ENCODE results near the gene ANKRD53.

The ANKRD53 gene

DNA sequence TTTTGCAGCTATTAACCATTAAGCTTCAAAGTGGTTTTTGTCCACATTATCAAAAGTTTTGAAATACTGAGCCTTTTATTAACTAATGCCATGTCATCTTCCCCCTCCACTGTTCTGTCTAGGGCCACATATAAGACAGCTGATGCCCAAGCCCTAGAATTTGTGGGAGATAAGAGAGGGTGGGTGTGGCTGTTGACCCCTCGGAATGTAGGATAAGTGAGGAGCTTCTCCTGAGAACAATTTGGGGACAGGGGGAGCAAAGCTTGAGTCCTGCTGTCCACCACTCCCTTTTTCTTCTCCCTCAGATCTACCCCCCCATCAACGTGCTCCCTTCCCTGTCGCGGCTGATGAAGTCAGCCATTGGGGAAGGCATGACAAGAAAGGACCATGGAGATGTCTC lies 14.3 kb upstream of the ANKRD53 start:
- ChIA-PET POLR2A (no interaction called here), CTCF (interaction anchor here (0.7 to 8.8 kb wide), 22 partner anchors 11 to 662 kb away, joined by 3 to 111 read pairs (median 4); partner anchors contain the start of genes ANKRD53 and FAM136A)
- H3K4me3 ChIP-seq (ENCODE audit: low read depth, low read length) = no peak overlapping the region
- no peak for DNase-seq (ENCODE audit: low read depth, low spot score)
- TF ChIP-seq, protein P1, sequence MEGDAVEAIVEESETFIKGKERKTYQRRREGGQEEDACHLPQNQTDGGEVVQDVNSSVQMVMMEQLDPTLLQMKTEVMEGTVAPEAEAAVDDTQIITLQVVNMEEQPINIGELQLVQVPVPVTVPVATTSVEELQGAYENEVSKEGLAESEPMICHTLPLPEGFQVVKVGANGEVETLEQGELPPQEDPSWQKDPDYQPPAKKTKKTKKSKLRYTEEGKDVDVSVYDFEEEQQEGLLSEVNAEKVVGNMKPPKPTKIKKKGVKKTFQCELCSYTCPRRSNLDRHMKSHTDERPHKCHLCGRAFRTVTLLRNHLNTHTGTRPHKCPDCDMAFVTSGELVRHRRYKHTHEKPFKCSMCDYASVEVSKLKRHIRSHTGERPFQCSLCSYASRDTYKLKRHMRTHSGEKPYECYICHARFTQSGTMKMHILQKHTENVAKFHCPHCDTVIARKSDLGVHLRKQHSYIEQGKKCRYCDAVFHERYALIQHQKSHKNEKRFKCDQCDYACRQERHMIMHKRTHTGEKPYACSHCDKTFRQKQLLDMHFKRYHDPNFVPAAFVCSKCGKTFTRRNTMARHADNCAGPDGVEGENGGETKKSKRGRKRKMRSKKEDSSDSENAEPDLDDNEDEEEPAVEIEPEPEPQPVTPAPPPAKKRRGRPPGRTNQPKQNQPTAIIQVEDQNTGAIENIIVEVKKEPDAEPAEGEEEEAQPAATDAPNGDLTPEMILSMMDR (IDR thresholded peaks at IDR 0.05; ENCODE audit: insufficient read depth, low read length, missing control alignments) = no peak

DNA sequence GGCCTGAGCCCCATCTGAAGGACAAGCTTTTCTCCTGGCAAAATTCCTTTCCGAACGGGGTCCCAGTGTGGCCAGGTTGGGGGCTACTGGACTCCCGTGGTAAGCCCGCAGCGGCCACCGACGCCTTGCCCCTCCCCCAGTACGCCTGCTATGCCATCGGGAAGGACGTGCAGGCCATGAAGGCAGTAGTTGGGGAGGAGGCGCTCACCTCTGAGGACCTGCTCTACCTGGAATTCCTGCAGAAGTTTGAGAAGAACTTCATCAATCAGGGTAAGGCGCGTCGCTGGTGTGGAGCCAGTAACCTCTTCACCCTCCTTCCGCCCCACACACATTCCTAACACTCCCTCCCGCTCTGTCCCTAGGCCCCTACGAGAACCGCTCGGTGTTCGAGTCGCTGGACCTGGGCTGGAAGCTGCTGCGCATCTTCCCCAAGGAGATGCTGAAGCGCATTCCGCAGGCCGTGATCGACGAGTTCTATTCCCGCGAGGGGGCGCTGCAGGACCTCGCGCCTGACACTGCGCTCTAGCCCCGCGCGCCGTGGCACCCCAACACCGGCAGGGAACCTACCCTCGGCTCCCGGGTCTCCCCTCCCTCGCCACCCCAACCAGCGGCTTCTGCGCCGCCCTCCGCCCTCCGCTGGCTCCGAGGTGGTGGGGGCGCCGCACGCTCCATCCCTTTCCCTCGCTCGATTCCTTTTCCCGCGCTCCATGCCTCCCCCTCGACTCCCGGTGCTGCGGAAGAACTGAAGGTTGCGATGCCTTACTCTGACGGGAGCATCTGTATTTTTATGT lies 13.6 kb upstream of the ANKRD53 start:
- peak overlapping the region; percentile 60 for H3K4me3 ChIP-seq (ENCODE audit: low read depth, low read length)
- CTCF ChIA-PET = interaction anchor here (0.7 to 8.8 kb wide), 31 partner anchors 12 to 1222 kb away, joined by 3 to 111 read pairs (median 3); partner anchors contain the start of gene ANKRD53
- no peak for DNase-seq (ENCODE audit: low read depth, low spot score)
- POLR2A ChIA-PET = interaction anchor here (0.8 kb wide), 1 partner anchor 104 kb away, joined by 3 read pairs; the partner anchor contains the start of gene NAGK
- TF ChIP-seq, protein P1 (IDR thresholded peaks at IDR 0.05; ENCODE audit: insufficient read depth, low read length, missing control alignments) = peak; percentile 89

DNA sequence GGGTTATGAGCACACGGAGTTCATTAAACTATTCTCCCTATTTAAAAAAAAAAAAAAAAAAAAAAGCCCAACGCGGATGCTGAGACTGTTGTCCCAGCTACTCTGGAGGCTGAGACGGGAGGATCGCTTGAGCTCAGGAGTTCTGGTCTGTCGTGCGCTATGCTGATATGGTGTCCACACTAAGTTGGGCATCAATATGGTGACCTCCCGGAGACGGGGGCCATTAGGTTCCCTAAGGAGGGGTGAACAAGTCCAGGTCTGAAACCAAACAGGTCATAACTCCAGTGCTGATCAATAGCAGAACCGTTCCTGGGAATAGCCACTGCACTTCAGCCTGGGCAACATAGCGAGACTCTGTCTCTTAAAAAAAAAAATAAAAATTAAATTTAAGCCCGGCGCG lies 12.9 kb upstream of the ANKRD53 start:
- POLR2A ChIA-PET = interaction anchor here (0.6 to 0.8 kb wide), 2 partner anchors 29 to 103 kb away, joined by 3 read pairs; partner anchors contain the start of genes NAGK and TEX261
- CTCF ChIA-PET = interaction anchor here (0.7 to 8.8 kb wide), 19 partner anchors 12 to 1221 kb away, joined by 3 to 111 read pairs (median 4); partner anchors contain the start of gene ANKRD53
- no peak overlapping the region for H3K4me3 ChIP-seq (ENCODE audit: low read depth, low read length)
- TF ChIP-seq, protein P1 (IDR thresholded peaks at IDR 0.05; ENCODE audit: insufficient read depth, low read length, missing control alignments) = no peak
- no peak for DNase-seq (ENCODE audit: low read depth, low spot score)

DNA sequence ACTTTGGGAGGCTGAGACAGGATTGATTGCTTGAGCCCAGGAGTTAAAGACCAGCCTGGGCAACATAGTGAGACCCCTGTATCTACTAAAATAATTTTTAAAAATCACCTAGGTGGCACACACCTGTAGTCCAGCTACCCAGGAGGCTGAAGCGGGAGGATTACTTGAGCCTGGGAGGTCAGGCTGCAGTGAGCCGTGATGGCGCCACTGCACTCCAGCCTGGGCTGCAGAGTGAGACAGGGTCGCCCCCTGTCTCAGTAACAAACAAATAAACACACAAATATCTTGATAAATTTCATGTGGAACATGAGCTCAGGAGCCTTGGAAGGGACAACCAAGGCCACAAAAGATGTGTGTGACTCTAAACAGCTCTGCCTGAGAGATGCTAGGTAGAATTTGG lies 11.7 kb upstream of the ANKRD53 start:
- no peak for DNase-seq (ENCODE audit: low read depth, low spot score)
- ChIA-PET CTCF (interaction anchor here (1.1 to 8.8 kb wide), 13 partner anchors 10 to 190 kb away, joined by 3 to 111 read pairs (median 7); partner anchors contain the start of gene ANKRD53), POLR2A (no interaction called here)
- no peak overlapping the region for H3K4me3 ChIP-seq (ENCODE audit: low read depth, low read length)
- TF ChIP-seq, protein P1 (IDR thresholded peaks at IDR 0.05; ENCODE audit: insufficient read depth, low read length, missing control alignments) = no peak

DNA sequence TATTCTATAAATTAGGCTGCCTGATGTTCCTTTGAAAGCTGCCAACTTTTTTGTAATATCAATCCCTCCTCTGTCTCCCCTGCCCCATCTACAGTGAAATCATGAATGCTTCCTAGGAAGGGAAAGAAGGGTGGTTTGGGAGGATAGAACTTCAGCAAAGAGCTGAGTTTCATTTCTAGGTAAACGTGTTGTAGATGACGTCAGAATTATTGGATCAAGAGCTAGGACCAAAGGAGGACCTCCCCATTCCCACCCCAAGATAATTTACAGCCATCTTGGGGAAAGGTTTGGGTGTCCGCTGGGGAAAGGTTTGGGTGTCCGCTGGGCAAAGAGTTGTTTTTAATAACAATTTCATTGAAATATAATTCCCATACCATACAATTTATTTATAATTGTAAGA lies 11.2 kb upstream of the ANKRD53 start:
- H3K4me3 ChIP-seq (ENCODE audit: low read depth, low read length) = no peak overlapping the region
- CTCF ChIA-PET = interaction anchor here (1.4 to 8.8 kb wide), 8 partner anchors 10 to 95 kb away, joined by 4 to 111 read pairs (median 30); partner anchors contain the start of gene ANKRD53
- DNase-seq (ENCODE audit: low read depth, low spot score) = no peak
- POLR2A ChIA-PET = no interaction called here
- TF ChIP-seq, protein P1 (IDR thresholded peaks at IDR 0.05; ENCODE audit: insufficient read depth, low read length, missing control alignments) = no peak

DNA sequence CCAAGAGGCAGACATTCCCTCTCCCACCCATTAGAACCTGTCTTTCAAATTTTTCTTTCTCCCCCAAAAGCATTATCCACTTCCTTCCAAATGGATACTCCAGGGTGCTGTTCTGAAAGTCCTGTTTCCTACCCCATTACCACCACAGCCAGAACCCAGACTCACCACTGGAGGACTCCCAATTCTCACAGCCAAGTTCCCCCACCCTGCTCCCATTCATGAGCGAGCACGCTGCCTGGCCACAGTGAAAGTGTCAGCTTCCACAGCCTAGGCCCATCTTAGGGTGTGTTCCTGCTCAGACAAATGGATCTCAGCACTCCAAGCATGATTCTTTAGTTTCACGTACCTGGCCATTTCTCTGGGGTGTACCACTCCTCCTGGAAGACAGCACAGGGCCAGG lies 3.8 kb upstream of the ANKRD53 start:
- ChIA-PET CTCF (interaction anchor here (1.0 to 9.9 kb wide), 9 partner anchors 9 to 670 kb away, joined by 4 to 111 read pairs (median 6); no protein-coding TSS in a partner anchor), POLR2A (no interaction called here)
- TF ChIP-seq, protein P1 (IDR thresholded peaks at IDR 0.05; ENCODE audit: insufficient read depth, low read length, missing control alignments) = no peak
- no peak overlapping the region for H3K4me3 ChIP-seq (ENCODE audit: low read depth, low read length)
- DNase-seq (ENCODE audit: low read depth, low spot score) = no peak
